GM18858 (cell line): ENCODE data around the gene LRRK2.

ENCODE experiments used
- ATAC-seq: cut with Tn5 transposase; IDR thresholded peaks from one replicate; pipeline ENCODE4 v1.9.1; 2021; ENCODE audit not compliant: unreplicated experiment

Gene LRRK2

DNA sequence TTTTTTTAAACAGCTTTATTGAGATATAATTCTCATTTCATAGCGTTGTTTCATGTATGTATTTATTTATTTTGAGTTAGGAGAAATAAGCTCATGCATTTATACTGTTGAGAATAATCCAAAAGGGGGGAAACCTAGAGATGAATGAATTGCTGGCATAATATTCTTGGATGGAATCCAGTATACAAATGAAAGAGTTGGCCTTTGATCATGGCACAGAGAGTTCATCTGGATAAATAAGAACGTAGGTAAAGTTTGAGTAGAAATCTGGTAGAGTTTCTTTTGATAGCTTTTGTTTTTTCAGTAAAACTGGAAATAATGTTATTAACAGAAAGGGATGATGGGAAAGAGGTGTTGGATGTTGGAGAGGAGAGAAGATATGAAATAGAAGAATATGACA, 166.2 kb downstream of the LRRK2 start:
- no peak for ATAC-seq

DNA sequence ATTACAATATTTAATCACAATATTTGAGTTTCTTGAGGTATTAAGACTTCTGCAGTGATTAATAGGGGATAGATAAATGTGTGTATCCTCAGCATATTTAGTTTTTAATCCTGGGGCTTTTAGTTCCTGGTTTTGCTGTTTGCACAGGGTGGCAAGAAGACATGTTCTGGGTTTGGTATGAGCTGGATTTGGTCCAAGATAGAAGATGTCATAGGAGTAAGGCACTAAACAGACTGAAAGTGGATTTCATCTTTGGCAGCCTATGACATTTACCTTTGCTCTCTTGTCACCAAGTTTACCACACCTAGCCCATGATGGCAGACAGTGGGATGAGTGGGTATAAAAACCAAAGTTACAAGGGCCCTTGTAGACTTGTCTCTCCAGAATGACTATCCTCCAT, 168.2 kb downstream of the LRRK2 start:
- no peak for ATAC-seq

DNA sequence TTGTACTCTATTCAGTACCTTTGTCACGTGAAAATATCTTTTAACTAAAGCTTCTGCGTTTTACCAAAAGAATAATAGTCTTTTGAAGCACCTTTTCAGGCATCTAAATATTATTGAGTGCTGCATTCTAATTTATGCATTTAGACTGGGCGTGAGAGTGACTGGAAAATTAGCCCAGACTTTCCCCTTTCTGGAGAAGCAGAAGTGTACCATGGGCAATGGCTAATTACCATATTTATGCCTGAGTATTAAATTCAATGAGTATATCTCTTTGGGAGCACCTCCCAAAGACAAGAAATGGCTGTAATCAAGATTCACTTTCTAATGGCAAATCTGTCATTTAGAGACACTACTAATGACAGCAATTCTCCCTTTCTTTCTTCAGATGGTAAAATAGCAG, 174.9 kb downstream of the LRRK2 start:
- ATAC-seq, result no peak

DNA sequence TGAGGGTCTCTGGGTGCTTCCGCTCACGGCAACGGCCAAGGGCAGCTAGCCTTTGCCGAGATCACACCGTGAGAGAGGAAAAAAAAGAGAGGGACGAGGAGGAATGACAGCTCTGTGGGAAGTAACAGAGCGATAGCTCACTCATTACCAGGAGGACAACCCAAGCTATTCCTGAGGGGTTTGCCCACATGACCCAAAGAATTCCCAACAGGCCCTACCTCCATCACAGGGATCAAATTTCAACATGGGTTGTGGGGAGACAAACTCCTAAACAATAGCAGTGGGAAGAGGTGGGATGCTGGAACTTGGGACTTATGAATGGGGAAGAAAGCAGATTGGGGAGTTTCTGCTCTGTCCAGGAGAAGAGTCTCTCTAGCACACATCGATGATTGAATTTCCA, 180.6 kb downstream of the LRRK2 start:
- ATAC-seq, result no peak
